ENCODE data around the gene KRTAP16-1. TPM values are rescaled to one million over a fixed set of nuclear protein-coding genes. Genes with fewer than 3 reads are reported as not detected.

Gene KRTAP16-1
- total and polyA plus RNA-seq, 2 donors (not counting 3 experiments of a cell fraction or from before 2014, with no cell fraction given), result not detected

- ChIA-PET POLR2A (no interaction called here), CTCF (no interaction called here)
- dilution Hi-C loops (cut with MboI; ENCODE audit: extremely low pct_ligation_motif_present, low sequenced_read_pairs), result no loop called here
- TF ChIP-seq JUN (IDR thresholded peaks at IDR 0.05; ENCODE audit: borderline replicate concordance, insufficient read depth, insufficient read length, low read depth), result no peak
- TF ChIP-seq MYC (IDR thresholded peaks at IDR 0.05; ENCODE audit: low read depth, low read length), result no peak
- TF ChIP-seq EZH2 (IDR thresholded peaks at IDR 0.05; ENCODE audit: borderline replicate concordance, low read depth, low read length, severe bottlenecking), result no peak
- no peak for TF ChIP-seq FOS (IDR thresholded peaks at IDR 0.05; ENCODE audit: borderline replicate concordance, insufficient read depth, low read length)
- no peak for TF ChIP-seq GATA2 (IDR thresholded peaks at IDR 0.05; ENCODE audit: insufficient read depth, insufficient read length, low read depth, low read length)
- TF ChIP-seq POLR2AphosphoS5 (IDR thresholded peaks at IDR 0.05; ENCODE audit: insufficient read depth, low read depth, low read length), result no peak
- no peak for TF ChIP-seq POLR2A (IDR thresholded peaks at IDR 0.05; ENCODE audit: low read depth, low read length)
- no peak for TF ChIP-seq CTCF (IDR thresholded peaks at IDR 0.05; ENCODE audit: extremely low read depth in 1 of 2, insufficient read depth in 1 of 2, low read depth in 1 of 2, low read length in 2 of 2)
- no peak for TF ChIP-seq MAX (IDR thresholded peaks at IDR 0.05; ENCODE audit: insufficient read depth, insufficient read length)
- Histone ChIP-seq H3K9me1 (replicated peaks; ENCODE audit: control insufficient read depth, extremely low read depth, insufficient read depth, low read length) (no peaks in the 10 kb centered on the region), H3K79me2 (ENCODE audit: control insufficient read depth, insufficient read depth, low read length) (no peaks in the 10 kb centered on the region), H2AFZ (ENCODE audit: low read depth, low read length) (no peak overlapping the region), H3K4me1 (ENCODE audit: control insufficient read depth, extremely low read depth, insufficient read depth, low read length) (no peaks in the 10 kb centered on the region), H3K27me3 (ENCODE audit: control insufficient read depth in 2 of 2, insufficient read depth in 2 of 2, low read length in 2 of 2) (no peaks in the 10 kb centered on the region), H3K4me2 (ENCODE audit: insufficient read depth, low read length) (no peak overlapping the region), H3K9me3 (replicated peaks; ENCODE audit: control insufficient read depth, insufficient read depth, low read length) (no peaks in the 10 kb centered on the region), H3K36me3 (ENCODE audit: control insufficient read depth in 2 of 2, extremely low read depth in 1 of 2, insufficient read depth in 2 of 2, low read length in 2 of 2) (no peaks in the 10 kb centered on the region), H3K9ac (replicated peaks; ENCODE audit: extremely low read depth, insufficient read depth, low read length) (no peak overlapping the region), H4K20me1 (replicated peaks; ENCODE audit: control insufficient read depth, extremely low read depth, insufficient read depth, low read length) (no peaks in the 10 kb centered on the region), H3K27ac (ENCODE audit: insufficient read depth, low read depth, low read length) (no peak overlapping the region), H3K4me3 (replicated peaks in 1 of 3; ENCODE audit: insufficient read depth in 1 of 3, low read depth in 1 of 3, low read length in 3 of 3) (no peak overlapping the region)
- FAIRE-seq (no peak), DNase-seq (ENCODE audit: low read depth, low spot score) (no peak)
- intact Hi-C loops (cut with micrococcal nuclease), result no loop called here
- BruUV-seq (replicated peaks), result no TSS peak
Measured at GRCh38 chr17:41304091-41304490, 5.0 kb downstream of the KRTAP16-1 start.

All from endothelial cell of umbilical vein (primary cell).